ENCODE results near the gene MAGI1. TPM values are rescaled to one million over a fixed set of nuclear protein-coding genes. Genes with fewer than 3 reads are reported as not detected.

The MAGI1 gene
- total RNA-seq, 1 experiment from 2014 or later = 0.88 TPM

- in situ Hi-C loops (cut with HindIII; ENCODE audit: low pct_unique_long_range_greater_than_20kb, low sequenced_read_pairs) = no loop called here
- DNase-seq (ENCODE audit: low read depth) = no peak
These were observed 531.3 kb downstream of the MAGI1 start for GRCh38 chr3:65507437-65507836.

GRCh38 chr3:65503776-65504175 lies 534.9 kb downstream of the MAGI1 start:
- no peak for DNase-seq (ENCODE audit: low read depth)
- in situ Hi-C loops (cut with HindIII; ENCODE audit: low pct_unique_long_range_greater_than_20kb, low sequenced_read_pairs) = no loop called here

GRCh38 chr3:65502526-65502925 lies 536.2 kb downstream of the MAGI1 start:
- in situ Hi-C loops (cut with HindIII; ENCODE audit: low pct_unique_long_range_greater_than_20kb, low sequenced_read_pairs) = no loop called here
- no peak for DNase-seq (ENCODE audit: low read depth)

GRCh38 chr3:65500398-65501306 lies 538.1 kb downstream of the MAGI1 start:
- no peak for DNase-seq (ENCODE audit: low read depth)
- in situ Hi-C loops (cut with HindIII; ENCODE audit: low pct_unique_long_range_greater_than_20kb, low sequenced_read_pairs) = no loop called here

GRCh38 chr3:65497846-65498245 lies 540.9 kb downstream of the MAGI1 start:
- in situ Hi-C loops (cut with HindIII; ENCODE audit: low pct_unique_long_range_greater_than_20kb, low sequenced_read_pairs) = no loop called here

GRCh38 chr3:65497236-65497635 lies 541.5 kb downstream of the MAGI1 start:
- no peak for DNase-seq (ENCODE audit: low read depth)
- in situ Hi-C loops (cut with HindIII; ENCODE audit: low pct_unique_long_range_greater_than_20kb, low sequenced_read_pairs) = no loop called here

More at GRCh38 chr3:65497846-65498245, 540.9 kb downstream of the MAGI1 start:
- DNase-seq (ENCODE audit: low read depth) = no peak

GRCh38 chr3:65493938-65494337 lies 544.8 kb downstream of the MAGI1 start:
- DNase-seq (ENCODE audit: low read depth) = no peak
- in situ Hi-C loops (cut with HindIII; ENCODE audit: low pct_unique_long_range_greater_than_20kb, low sequenced_read_pairs) = no loop called here

- in situ Hi-C loops (cut with HindIII; ENCODE audit: low pct_unique_long_range_greater_than_20kb, low sequenced_read_pairs) = no loop called here
- no peak for DNase-seq (ENCODE audit: low read depth)
These were observed 545.3 kb downstream of the MAGI1 start for GRCh38 chr3:65493371-65493882.

- DNase-seq (ENCODE audit: low read depth) = no peak
- in situ Hi-C loops (cut with HindIII; ENCODE audit: low pct_unique_long_range_greater_than_20kb, low sequenced_read_pairs) = no loop called here
These were observed 546.5 kb downstream of the MAGI1 start for GRCh38 chr3:65492249-65492648.

- DNase-seq (ENCODE audit: low read depth) = no peak
- in situ Hi-C loops (cut with HindIII; ENCODE audit: low pct_unique_long_range_greater_than_20kb, low sequenced_read_pairs) = no loop called here
These were observed 548.6 kb downstream of the MAGI1 start for GRCh38 chr3:65490114-65490513.

GRCh38 chr3:65489253-65489652 lies 549.5 kb downstream of the MAGI1 start:
- in situ Hi-C loops (cut with HindIII; ENCODE audit: low pct_unique_long_range_greater_than_20kb, low sequenced_read_pairs) = no loop called here
- DNase-seq (ENCODE audit: low read depth) = no peak

GRCh38 chr3:65485826-65486469 lies 552.8 kb downstream of the MAGI1 start:
- no peak for DNase-seq (ENCODE audit: low read depth)
- in situ Hi-C loops (cut with HindIII; ENCODE audit: low pct_unique_long_range_greater_than_20kb, low sequenced_read_pairs) = no loop called here

GRCh38 chr3:65484964-65485363 lies 553.8 kb downstream of the MAGI1 start:
- in situ Hi-C loops (cut with HindIII; ENCODE audit: low pct_unique_long_range_greater_than_20kb, low sequenced_read_pairs) = no loop called here
- DNase-seq (ENCODE audit: low read depth) = peak; percentile 1

- in situ Hi-C loops (cut with HindIII; ENCODE audit: low pct_unique_long_range_greater_than_20kb, low sequenced_read_pairs) = no loop called here
These were observed 555.2 kb downstream of the MAGI1 start for GRCh38 chr3:65483480-65483879.

GRCh38 chr3:65483011-65483410 lies 555.7 kb downstream of the MAGI1 start:
- DNase-seq (ENCODE audit: low read depth) = no peak
- in situ Hi-C loops (cut with HindIII; ENCODE audit: low pct_unique_long_range_greater_than_20kb, low sequenced_read_pairs) = no loop called here

More at GRCh38 chr3:65483480-65483879, 555.2 kb downstream of the MAGI1 start:
- DNase-seq (ENCODE audit: low read depth) = no peak

- in situ Hi-C loops (cut with HindIII; ENCODE audit: low pct_unique_long_range_greater_than_20kb, low sequenced_read_pairs) = no loop called here
- no peak for DNase-seq (ENCODE audit: low read depth)
These were observed 557.6 kb downstream of the MAGI1 start for GRCh38 chr3:65481085-65481484.

- no peak for DNase-seq (ENCODE audit: low read depth)
- in situ Hi-C loops (cut with HindIII; ENCODE audit: low pct_unique_long_range_greater_than_20kb, low sequenced_read_pairs) = no loop called here
These were observed 558.7 kb downstream of the MAGI1 start for GRCh38 chr3:65479990-65480389.

GRCh38 chr3:65478551-65479500 lies 559.9 kb downstream of the MAGI1 start:
- DNase-seq (ENCODE audit: low read depth) = no peak
- in situ Hi-C loops (cut with HindIII; ENCODE audit: low pct_unique_long_range_greater_than_20kb, low sequenced_read_pairs) = no loop called here
